GM12878 (cell line): Measurements from ENCODE around the gene SH2D6. TPM values are rescaled to one million over a fixed set of nuclear protein-coding genes. Genes with fewer than 3 reads are reported as not detected.

Experiments used
- BACH1 ChIP-seq: fragments of 450-650 bp; IDR thresholded peaks from 2 replicates; pipeline ENCODE4 v1.6.1; 2017; ENCODE audit warnings: mild to moderate bottlenecking, borderline replicate concordance
- BHLHE40 ChIP-seq, 2 experiments: fragments of 450-650 bp in 1 of 2; IDR thresholded peaks; 2 replicates each; pipeline ENCODE4 v1.6.1; 2011 to 2017; ENCODE audit warnings: low read depth in 2 of 2, borderline replicate concordance in 1 of 2, improper control_type of control experiment in 1 of 2, low read length in 1 of 2, mild to moderate bottlenecking in 1 of 2
- BRCA1 ChIP-seq: IDR thresholded peaks from 2 replicates; pipeline ENCODE4 v1.6.1; 2011; ENCODE audit warnings: low read depth, low read length, improper control_type of control experiment
- CBFB ChIP-seq: IDR thresholded peaks from 2 replicates; pipeline ENCODE4 v1.6.1; 2016; ENCODE audit warnings: antibody characterized with exemption, low read depth
- CBX3 ChIP-seq: fragments of 200-600 bp; sonication (generic); IDR thresholded peaks from 2 replicates; pipeline ENCODE4 v1.6.1; 2016; ENCODE audit warnings: low read depth, borderline replicate concordance
- CREB1 ChIP-seq: IDR thresholded peaks from 2 replicates; pipeline ENCODE4 v1.6.1; 2012; ENCODE audit warnings: low read depth, mild to moderate bottlenecking, inconsistent platforms
- DPF2 ChIP-seq: fragments of 450-650 bp; IDR thresholded peaks from 2 replicates; pipeline ENCODE4 v1.6.1; 2017; ENCODE audit warnings: mild to moderate bottlenecking
- E2F4 ChIP-seq: IDR thresholded peaks from 2 replicates; pipeline ENCODE4 v1.6.1; 2012; ENCODE audit warnings: low read depth, low read length, improper control_type of control experiment
- FOS ChIP-seq: IDR thresholded peaks from 3 replicates; pipeline ENCODE4 v1.6.1; 2011; ENCODE audit warnings: borderline replicate concordance; ENCODE audit not compliant: insufficient read length; ENCODE audit errors: extremely low read depth
- FOXM1 ChIP-seq: IDR thresholded peaks from 2 replicates; pipeline ENCODE4 v1.6.1; 2012; ENCODE audit warnings: low read depth, mild to moderate bottlenecking, inconsistent platforms, low read length, moderate library complexity
- JUND ChIP-seq: IDR thresholded peaks from 2 replicates; pipeline ENCODE4 v1.6.1; 2012; ENCODE audit warnings: low read depth, mild to moderate bottlenecking, low read length, improper control_type of control experiment, moderate library complexity
- KLF5 ChIP-seq: fragments of 450-650 bp; IDR thresholded peaks from 2 replicates; pipeline ENCODE4 v1.6.1; 2014; ENCODE audit warnings: mild to moderate bottlenecking; ENCODE audit not compliant: partially characterized antibody
- MLLT1 ChIP-seq: fragments of 450-650 bp; IDR thresholded peaks from 2 replicates; pipeline ENCODE4 v1.6.1; 2016; ENCODE audit warnings: mild to moderate bottlenecking
- NBN ChIP-seq: fragments of 450-650 bp; IDR thresholded peaks from 2 replicates; pipeline ENCODE4 v1.6.1; 2016
- POLR2A ChIP-seq: IDR thresholded peaks from 2 replicates; pipeline ENCODE4 v1.6.1; 2011; ENCODE audit warnings: low read depth, mild to moderate bottlenecking, low read length
- POU2F2 ChIP-seq: IDR thresholded peaks from 3 replicates; pipeline ENCODE4 v1.6.1; 2011; ENCODE audit warnings: low read depth, mild to moderate bottlenecking, low read length, borderline replicate concordance
- RAD21 ChIP-seq: IDR thresholded peaks from 2 replicates; pipeline ENCODE4 v1.6.1; 2011; ENCODE audit warnings: mild to moderate bottlenecking, low read depth, low read length, moderate library complexity; ENCODE audit not compliant: insufficient read depth
- RCOR1 ChIP-seq: conservative IDR thresholded peaks from 2 replicates; pipeline ENCODE4 v1.6.1; 2012; ENCODE audit warnings: low read depth, low read length, improper control_type of control experiment
- RUNX3 ChIP-seq: IDR thresholded peaks from 2 replicates; pipeline ENCODE4 v1.6.1; 2012; ENCODE audit warnings: low read length, inconsistent platforms
- SMC3 ChIP-seq: IDR thresholded peaks from 2 replicates; pipeline ENCODE4 v1.6.1; 2011; ENCODE audit warnings: low read length, improper control_type of control experiment, borderline replicate concordance
- TAF1 ChIP-seq: IDR thresholded peaks from 2 replicates; pipeline ENCODE4 v1.6.1; 2011; ENCODE audit warnings: mild to moderate bottlenecking, low read depth, low read length, borderline replicate concordance
- TARDBP ChIP-seq: IDR thresholded peaks from 2 replicates; pipeline ENCODE4 v1.6.1; 2016; ENCODE audit warnings: borderline replicate concordance
- TBL1XR1 ChIP-seq: IDR thresholded peaks from 2 replicates; pipeline ENCODE4 v1.6.1; 2012; ENCODE audit warnings: low read depth, low read length, improper control_type of control experiment
- WRNIP1 ChIP-seq: IDR thresholded peaks from 2 replicates; pipeline ENCODE4 v1.6.1; 2011; ENCODE audit warnings: low read depth, low read length, improper control_type of control experiment, borderline replicate concordance
- ZNF384 ChIP-seq: IDR thresholded peaks from 2 replicates; pipeline ENCODE4 v1.6.1; 2012; ENCODE audit warnings: low read depth, mild to moderate bottlenecking, low read length, improper control_type of control experiment, borderline replicate concordance
- polyA plus RNA-seq, 11 experiments: library from polyadenylated mRNA; depleted of rRNA in 4 of 11; unstranded in 6 of 11; stranded (reverse) in 5 of 11; fragments of >200 nt; fragmentation: Nextera tagmentation in 4 of 11; fragmentation: Illumina TruSeq in 1 of 11; extraction: Ambion mirVana in 4 of 11; extraction: Trizol in 1 of 11; gene quantifications; 1 replicate in 1 of 11; 2 replicates in 10 of 11; pipeline versions ENCODE4 v1.2.1 to v1.2.3, GENCODE V29; 2011 to 2016; ENCODE audit warnings: inconsistent platforms in 2 of 11, missing spikeins in 2 of 11, low read depth in 1 of 11
- total RNA-seq, 4 experiments: library from RNA; depleted of rRNA in 3 of 4; stranded (reverse); fragments of >200 nt in 3 of 4; fragmentation: Illumina TruSeq in 1 of 4; extraction: Trizol in 1 of 4; gene quantifications; 2 replicates each; pipeline versions ENCODE4 v1.2.1 to v1.2.3, GENCODE V29; 2013 to 2021
- TF ChIP-seq, protein P1 (sequence below): fragments of 450-650 bp; IDR thresholded peaks from 2 replicates; pipeline ENCODE4 v1.6.1; 2016; ENCODE audit warnings: mild to moderate bottlenecking

SH2D6 gene
- total and polyA plus RNA-seq, 10 of the 15 experiments (the other 5 are each of a cell fraction or from before 2014, with no cell fraction given): 0.23 to 0.59 (median 0.34) TPM; not detected in 6

DNA sequence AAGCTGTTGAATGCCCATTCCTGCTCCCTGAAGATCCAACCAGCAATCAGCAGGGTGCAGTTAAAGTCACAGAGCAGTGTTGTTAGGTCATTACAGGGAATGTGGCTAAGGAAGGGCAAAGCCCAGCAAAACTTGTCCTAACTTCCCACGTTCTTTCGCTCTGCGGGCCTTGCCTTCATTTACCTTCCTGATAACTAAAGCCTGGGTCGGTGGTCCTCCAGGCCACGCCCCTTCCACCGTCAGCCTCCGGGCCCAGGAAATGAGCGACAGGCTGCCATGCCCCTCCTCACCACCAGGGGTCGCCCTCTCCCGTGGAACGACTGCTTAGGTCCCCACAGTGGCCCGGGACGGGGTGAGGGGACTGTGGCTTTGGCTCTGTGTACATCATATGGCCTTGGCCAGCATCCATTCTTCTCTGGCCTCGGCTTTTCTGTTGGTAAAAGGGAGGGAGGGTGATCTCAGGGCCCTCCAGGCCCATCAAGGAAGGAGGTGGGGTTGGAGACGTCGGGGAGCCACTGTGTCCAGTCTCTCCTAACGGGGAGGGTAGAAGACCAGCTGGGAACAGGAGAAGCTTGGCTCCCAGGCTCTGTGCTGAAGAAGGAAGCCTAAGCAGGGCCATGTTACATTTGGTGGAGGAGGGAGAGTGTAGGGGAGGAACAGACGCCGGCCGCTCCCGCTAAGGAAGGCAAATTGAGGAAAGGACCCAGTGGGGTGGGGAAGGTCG is 2.2 kb downstream of the SH2D6 start (continued):
- 0 out of 2 replicates have a peak, but pooled peaks have one; percentile 13 for TF ChIP-seq TAF1
- peak; percentile 48 for TF ChIP-seq KLF5
- TF ChIP-seq E2F4: 0 out of 2 replicates have a peak, but pooled peaks have one; percentile 32
- 0 out of 2 replicates have a peak, but pooled peaks have one; percentile 56 for TF ChIP-seq TARDBP
- peak; percentile 58; the same call in 1 of the 2 replicates for TF ChIP-seq FOXM1
- TF ChIP-seq NBN: 0 out of 2 replicates have a peak, but pooled peaks have one; percentile 32
- TF ChIP-seq BHLHE40 (IDR thresholded peaks at IDR 0.05; ENCODE audit: borderline replicate concordance in 1 of 2, low read depth in 2 of 2, low read length in 1 of 2): peak; percentile 44 to 60; a peak in 3 of 4 replicates
- TF ChIP-seq BRCA1: no peak
- TF ChIP-seq MLLT1: peak; percentile 51; the same call in 1 of the 2 replicates
- no peak for TF ChIP-seq CBX3
- peak; percentile 34; the same call in 1 of the 2 replicates for TF ChIP-seq CBFB
- TF ChIP-seq RUNX3: peak; percentile 36; the same call in 1 of the 2 replicates
- TF ChIP-seq SMC3: peak; percentile 99
- peak; percentile 98 for TF ChIP-seq RAD21
- peak; percentile 33; the same call in 1 of the 2 replicates for TF ChIP-seq POLR2A
- TF ChIP-seq RCOR1: no peak
- TF ChIP-seq WRNIP1: no peak
- TF ChIP-seq ZNF384: no peak
- 0 out of 3 replicates have a peak, but pooled peaks have one; percentile 13 for TF ChIP-seq POU2F2
- TF ChIP-seq DPF2: no peak
- no peak for TF ChIP-seq CREB1
- TF ChIP-seq, protein P1, sequence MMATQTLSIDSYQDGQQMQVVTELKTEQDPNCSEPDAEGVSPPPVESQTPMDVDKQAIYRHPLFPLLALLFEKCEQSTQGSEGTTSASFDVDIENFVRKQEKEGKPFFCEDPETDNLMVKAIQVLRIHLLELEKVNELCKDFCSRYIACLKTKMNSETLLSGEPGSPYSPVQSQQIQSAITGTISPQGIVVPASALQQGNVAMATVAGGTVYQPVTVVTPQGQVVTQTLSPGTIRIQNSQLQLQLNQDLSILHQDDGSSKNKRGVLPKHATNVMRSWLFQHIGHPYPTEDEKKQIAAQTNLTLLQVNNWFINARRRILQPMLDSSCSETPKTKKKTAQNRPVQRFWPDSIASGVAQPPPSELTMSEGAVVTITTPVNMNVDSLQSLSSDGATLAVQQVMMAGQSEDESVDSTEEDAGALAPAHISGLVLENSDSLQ: peak; percentile 92
- no peak for TF ChIP-seq JUND
- TF ChIP-seq BACH1: peak; percentile 46; the same call in 1 of the 2 replicates
- TF ChIP-seq FOS: no peak
- no peak for TF ChIP-seq TBL1XR1
